K562 (cell line): ENCODE measurements around the gene CPLX1. TPM values are rescaled to one million over a fixed set of nuclear protein-coding genes. Genes with fewer than 3 reads are reported as not detected.

Experiments used
- ATAC-seq: fragments of 200-7000 bp; cut with Tn5 transposase; 3 replicates; pipeline ENCODE4 v1.9.1; 2020; ENCODE audit warnings: moderate library complexity
- BruUV-seq: library from RNA; stranded (reverse); fragments of 400-500 nt; replicated peaks from 2 replicates; lab custom pipeline; 2021; lab: Mats Ljungman, UMichigan
- CTCF ChIA-PET: fragments of 300-600 bp; formaldehyde crosslinking; extraction: SDS; loops from one replicate; lab custom pipeline; 2021; ENCODE audit warnings: low intra/inter-chr PET ratio; lab: Yijun Ruan, JAX
- POLR2A ChIA-PET: fragments of 300-600, 350-650 bp; sonication (Branson Sonifier 250); formaldehyde crosslinking; extraction: SDS; loops from one replicate; lab custom pipeline; 2021; ENCODE audit warnings: antibody characterized with exemption, inconsistent platforms; lab: Yijun Ruan, JAX
- DNase-seq, 4 experiments: peaks; one replicate each; pipeline versions ENCODE4 v3.0.0 to v3.0.0-alpha.2; 2011 to 2018; ENCODE audit warnings: low spot score in 3 of 4, mixed read lengths in 3 of 4; ENCODE audit errors: extremely low read depth in 1 of 4
- FAIRE-seq: peaks from 2 replicates; lab custom pipeline; 2011; peaks lifted over from hg19 to GRCh38; lab: Jason Lieb, UNC
- H2AFZ ChIP-seq: 2 replicates; pipeline ENCODE4 v1.6.0; 2011; ENCODE audit warnings: low read depth, low read length, control low read depth, inconsistent platforms
- H3K27ac ChIP-seq: fragments of 200-600 bp; 3 replicates; pipeline ENCODE4 v1.8.0; 2011; ENCODE audit warnings: low read depth, mild to moderate bottlenecking, control low read depth, inconsistent platforms, low read length, moderate library complexity, mixed read lengths; ENCODE audit errors: extremely low read depth
- H3K27me3 ChIP-seq, 2 experiments: fragments of 300-600 bp in 1 of 2; 2 replicates in 1 of 2; 3 replicates in 1 of 2; pipeline versions ENCODE4 v1.6.0 to v1.8.0; 2011; ENCODE audit warnings: inconsistent platforms in 2 of 2, low read length in 2 of 2, mild to moderate bottlenecking in 1 of 2, mixed read lengths in 1 of 2, moderate library complexity in 1 of 2; ENCODE audit not compliant: control insufficient read depth in 2 of 2, insufficient read depth in 2 of 2
- H3K36me3 ChIP-seq: fragments of 300-600 bp; 3 replicates; pipeline ENCODE4 v1.8.0; 2011; ENCODE audit warnings: mild to moderate bottlenecking, low read length, inconsistent platforms; ENCODE audit not compliant: control insufficient read depth, insufficient read depth
- H3K4me1 ChIP-seq, 2 experiments: fragments of 200-600 bp in 1 of 2; replicated peaks in 1 of 2; 2 replicates in 1 of 2; 3 replicates in 1 of 2; pipeline versions ENCODE4 v1.5.1 to v1.8.0; 2011; ENCODE audit warnings: inconsistent platforms in 2 of 2, low read length in 2 of 2, mild to moderate bottlenecking in 1 of 2, mixed read lengths in 1 of 2, moderate library complexity in 1 of 2; ENCODE audit not compliant: control insufficient read depth in 2 of 2, insufficient read depth in 2 of 2
- H3K4me2 ChIP-seq: 2 replicates; pipeline ENCODE4 v1.6.1; 2011; ENCODE audit warnings: low read length, control low read depth, inconsistent platforms, mixed read lengths; ENCODE audit not compliant: insufficient read depth
- H3K4me3 ChIP-seq: fragments of 200-600 bp; sonication (generic), shearing (Covaris generic); 2 replicates; pipeline ENCODE4 v1.5.1; 2016; ENCODE audit warnings: control low read depth, inconsistent platforms
- H3K79me2 ChIP-seq: fragments of 200-600 bp; 3 replicates; pipeline ENCODE4 v1.8.0; 2011; ENCODE audit warnings: low read length, inconsistent platforms; ENCODE audit not compliant: control insufficient read depth, insufficient read depth
- H3K9ac ChIP-seq, 2 experiments: 2 replicates each; pipeline versions ENCODE4 v1.6.0 to v1.6.1; 2011; ENCODE audit warnings: low read depth in 2 of 2, low read length in 2 of 2, control low read depth in 1 of 2, inconsistent platforms in 1 of 2, mild to moderate bottlenecking in 1 of 2, mixed read lengths in 1 of 2; ENCODE audit not compliant: insufficient read depth in 1 of 2
- H3K9me1 ChIP-seq: one replicate; pipeline ENCODE4 v1.6.0; 2011; ENCODE audit warnings: inconsistent platforms, mild to moderate bottlenecking, low read length, moderate library complexity; ENCODE audit not compliant: control insufficient read depth, insufficient read depth
- H3K9me3 ChIP-seq: replicated peaks from 2 replicates; pipeline ENCODE4 v1.5.1; 2011; ENCODE audit warnings: low read depth, low read length, inconsistent platforms; ENCODE audit not compliant: control insufficient read depth, insufficient read depth
- H4K20me1 ChIP-seq: replicated peaks from 2 replicates; pipeline ENCODE4 v1.6.1; 2011; ENCODE audit warnings: low read length, inconsistent platforms, mixed read lengths; ENCODE audit not compliant: control insufficient read depth, insufficient read depth
- BRD4 ChIP-seq: fragments of 200-600 bp; sonication (generic); IDR thresholded peaks from 2 replicates; pipeline ENCODE4 v1.6.1; 2017; ENCODE audit warnings: inconsistent platforms
- HEY1 ChIP-seq: fragments of 250-450 bp; sonication (Bioruptor Pico); IDR thresholded peaks from 2 replicates; pipeline ENCODE4 v1.5.0; 2020; ENCODE audit warnings: mild to moderate bottlenecking, moderate library complexity, borderline replicate concordance
- LCOR ChIP-seq: sonication (generic); formaldehyde crosslinking; IDR thresholded peaks from 2 replicates; pipeline ENCODE4 v1.8.0; 2022; ENCODE audit warnings: mild to moderate bottlenecking, missing genetic modification reagents
- NFRKB ChIP-seq: fragments of 450-650 bp; IDR thresholded peaks from 2 replicates; pipeline ENCODE4 v1.6.1; 2016; ENCODE audit warnings: low read depth
- RBFOX2 ChIP-seq: fragments of 200-400 bp; formaldehyde crosslinking; IDR thresholded peaks from 2 replicates; pipeline ENCODE4 v1.6.1; 2017; ENCODE audit warnings: low read depth, mild to moderate bottlenecking, low read length, moderate library complexity
- ZFPM2 ChIP-seq: fragments of 250-450 bp; sonication (Bioruptor Pico); IDR thresholded peaks from 2 replicates; pipeline ENCODE4 v1.5.1; 2022; ENCODE audit warnings: mild to moderate bottlenecking
- WGBS: fragments of 100-300 bp; shearing (Covaris generic); methylation state at CpG from one replicate; pipeline ENCODE4 v1.1.6; 2016; ENCODE audit warnings: low coverage, mixed read lengths; ENCODE audit not compliant: insufficient coverage; ENCODE audit errors: missing lambda C conversion rate; 5-methylcytosine and 5-hydroxymethylcytosine counted together
- in situ Hi-C: fragments of 300-500 bp; cut with MboI; formaldehyde crosslinking; loops from 4 replicates; pipeline ENCODE4 v1.15.0; 2018; ENCODE audit warnings: inconsistent platforms, mixed read lengths
- intact Hi-C: fragments of 100-400 bp; cut with micrococcal nuclease; formaldehyde crosslinking; loops from 2 replicates; pipeline ENCODE4 v1.14.2; 2022
- polyA plus RNA-seq, 8 experiments: library from polyadenylated mRNA; depleted of rRNA in 4 of 8; stranded (reverse) in 5 of 8; unstranded in 3 of 8; fragments of >200 nt; fragmentation: Nextera tagmentation in 2 of 8; fragmentation: Illumina TruSeq in 1 of 8; extraction: Ambion mirVana in 2 of 8; extraction: Trizol in 1 of 8; gene quantifications; 2 replicates each; pipeline versions ENCODE4 v1.2.1 to v1.2.3, GENCODE V29; 2011 to 2014; ENCODE audit warnings: inconsistent platforms in 1 of 8, missing spikeins in 1 of 8
- total RNA-seq, 7 experiments: library from RNA; depleted of rRNA in 6 of 7; stranded (reverse); fragments of >200 nt in 6 of 7; fragmentation: Illumina TruSeq in 2 of 7; extraction: Trizol in 2 of 7; gene quantifications; 2 replicates each; pipeline versions ENCODE4 v1.2.1 to v1.2.3, GENCODE V29; 2011 to 2021; ENCODE audit warnings: low replicate concordance in 1 of 7
- TF ChIP-seq, protein P1 (sequence below): fragments of 450-650 bp; formaldehyde crosslinking; IDR thresholded peaks from 2 replicates; pipeline ENCODE4 v1.4.0; 2022; ENCODE audit warnings: missing genetic modification characterization
- TF ChIP-seq, protein P2 (sequence below): fragments of 250-450 bp; sonication (Bioruptor Pico); IDR thresholded peaks from 2 replicates; pipeline ENCODE4 v1.4.0; 2020; ENCODE audit warnings: mild to moderate bottlenecking, moderate library complexity

CPLX1 gene
- total and polyA plus RNA-seq, 9 of the 15 experiments (the other 6 are each of a cell fraction or from before 2014, with no cell fraction given) = 0.03 to 3.3 (median 0.17) TPM; not detected in 2

DNA sequence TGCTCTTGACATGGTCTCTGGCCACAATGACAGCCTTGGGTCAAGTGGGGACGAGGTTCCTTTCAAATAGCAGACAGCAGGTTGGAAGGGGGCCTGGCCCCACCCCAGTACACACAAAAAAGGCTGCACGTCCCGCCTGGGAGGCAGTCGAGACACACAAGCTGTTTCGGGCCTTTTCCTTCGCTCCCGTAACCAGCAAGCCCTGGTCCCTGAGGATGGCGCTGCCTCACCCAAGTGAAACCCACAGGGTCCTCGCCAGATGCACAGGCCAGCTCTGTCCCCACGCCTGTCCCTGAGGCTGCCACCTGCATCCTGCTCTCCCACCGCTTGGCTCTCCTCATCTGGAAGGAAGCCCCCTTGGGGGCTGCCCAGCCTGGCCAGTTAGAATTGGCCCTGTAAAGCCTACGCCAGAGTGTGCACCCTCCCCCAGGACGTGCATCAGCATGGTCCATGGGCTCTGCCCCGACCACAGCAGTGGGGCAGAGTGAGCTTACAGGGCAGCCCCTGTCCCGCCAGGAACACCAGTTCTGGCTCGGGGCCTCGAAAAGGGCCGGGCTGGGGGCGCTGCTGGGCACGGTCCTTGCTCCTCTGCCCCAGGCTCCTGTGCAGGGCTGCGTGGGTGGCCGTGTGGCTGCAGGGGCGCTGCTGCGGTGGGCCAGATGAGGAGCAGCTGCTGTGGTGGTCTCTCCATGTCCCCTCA is 2.0 kb downstream of the CPLX1 start:
- no peaks in the 10 kb centered on the region for H3K9me3 ChIP-seq
- in situ Hi-C loops = no loop called here
- no TSS peak for BruUV-seq
- no peaks in the 10 kb centered on the region for H3K79me2 ChIP-seq
- no peak for DNase-seq
- no peak for FAIRE-seq
- 33% methylated on average over 20 of the region's 24 CpGs for WGBS
- ATAC-seq = no peak
- H3K4me3 ChIP-seq = no peak overlapping the region
- CTCF ChIA-PET = no interaction called here
- TF ChIP-seq NFRKB (no peak), LCOR (CRISPR knock-in tag) (no peak), HEY1 (CRISPR knock-in tag) (no peak), RBFOX2 (0 out of 2 replicates have a peak, but pooled peaks have one; percentile 4)
- no peaks in the 10 kb centered on the region for H3K36me3 ChIP-seq
- no peaks in the 10 kb centered on the region for H3K9me1 ChIP-seq
- no peak overlapping the region for H3K27ac ChIP-seq
- no peaks in the 10 kb centered on the region; the same call in 1 of the 2 replicates for H4K20me1 ChIP-seq
- POLR2A ChIA-PET = no interaction called here
- intact Hi-C loops = no loop called here
- H3K4me2 ChIP-seq = no peak overlapping the region
- H3K4me1 ChIP-seq = peaks cover 0 to 57% of the 10 kb centered on the region in 2 experiments; a peak in 3 of 5 replicates
- no peak overlapping the region for H2AFZ ChIP-seq
- H3K27me3 ChIP-seq = peaks cover 13 to 69% of the 10 kb centered on the region in 2 experiments; a peak in 4 of 5 replicates
- H3K9ac ChIP-seq = no peak overlapping the region

DNA sequence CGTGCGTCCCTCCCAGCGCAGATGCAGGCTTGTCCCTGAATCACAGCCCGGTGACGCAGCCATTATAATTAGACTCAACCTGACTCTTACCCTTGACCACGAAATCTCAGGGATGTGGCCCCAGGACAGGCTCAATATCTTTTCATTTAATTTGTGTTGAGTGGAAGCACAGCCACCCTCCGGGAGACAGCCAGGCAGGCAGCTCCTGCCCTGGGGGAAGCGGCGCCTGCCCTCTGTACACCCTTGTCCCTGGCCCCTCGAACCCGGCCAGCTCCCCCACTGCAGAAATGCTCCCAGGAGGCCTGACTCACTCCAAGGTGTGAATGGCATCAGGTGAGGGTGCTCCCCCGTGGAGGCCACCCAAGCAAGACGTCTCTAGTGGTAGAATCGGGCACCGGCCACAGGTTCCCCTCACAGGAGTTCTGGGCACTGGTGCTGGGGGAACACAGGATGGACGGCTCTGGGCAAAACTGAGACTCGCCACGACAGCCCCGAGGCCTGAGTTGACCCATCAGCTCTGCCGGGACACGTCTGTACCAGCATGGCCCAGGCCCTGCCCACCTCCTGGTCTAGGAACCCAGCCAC is 2.7 kb downstream of the CPLX1 start:
- no peaks in the 10 kb centered on the region for H3K36me3 ChIP-seq
- H3K4me3 ChIP-seq = no peak overlapping the region
- no peak overlapping the region for H3K9ac ChIP-seq
- no peak overlapping the region for H2AFZ ChIP-seq
- FAIRE-seq (no peak), ATAC-seq (no peak), DNase-seq (no peak)
- no peaks in the 10 kb centered on the region for H3K9me3 ChIP-seq
- BruUV-seq = no TSS peak
- ChIA-PET POLR2A (no interaction called here), CTCF (no interaction called here)
- H3K79me2 ChIP-seq = no peaks in the 10 kb centered on the region
- no peaks in the 10 kb centered on the region for H3K9me1 ChIP-seq
- peaks cover 0 to 52% of the 10 kb centered on the region in 2 experiments; a peak in 3 of 5 replicates for H3K4me1 ChIP-seq
- in situ Hi-C loops (no loop called here), intact Hi-C loops (no loop called here)
- WGBS = 30% methylated on average over 20 of the region's 21 CpGs
- H3K27me3 ChIP-seq = peaks cover 17 to 69% of the 10 kb centered on the region in 2 experiments; a peak in 3 of 5 replicates
- H4K20me1 ChIP-seq = no peaks in the 10 kb centered on the region; the same call in 1 of the 2 replicates
- no peak overlapping the region for H3K27ac ChIP-seq
- H3K4me2 ChIP-seq = no peak overlapping the region
- TF ChIP-seq BRD4 (no peak), ZFPM2 (CRISPR knock-in tag) (no peak)
- TF ChIP-seq, protein P1, sequence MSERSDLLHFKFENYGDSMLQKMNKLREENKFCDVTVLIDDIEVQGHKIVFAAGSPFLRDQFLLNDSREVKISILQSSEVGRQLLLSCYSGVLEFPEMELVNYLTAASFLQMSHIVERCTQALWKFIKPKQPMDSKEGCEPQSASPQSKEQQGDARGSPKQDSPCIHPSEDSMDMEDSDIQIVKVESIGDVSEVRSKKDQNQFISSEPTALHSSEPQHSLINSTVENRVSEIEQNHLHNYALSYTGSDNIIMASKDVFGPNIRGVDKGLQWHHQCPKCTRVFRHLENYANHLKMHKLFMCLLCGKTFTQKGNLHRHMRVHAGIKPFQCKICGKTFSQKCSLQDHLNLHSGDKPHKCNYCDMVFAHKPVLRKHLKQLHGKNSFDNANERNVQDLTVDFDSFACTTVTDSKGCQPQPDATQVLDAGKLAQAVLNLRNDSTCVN (CRISPR knock-in tag) = no peak
- TF ChIP-seq, protein P2, sequence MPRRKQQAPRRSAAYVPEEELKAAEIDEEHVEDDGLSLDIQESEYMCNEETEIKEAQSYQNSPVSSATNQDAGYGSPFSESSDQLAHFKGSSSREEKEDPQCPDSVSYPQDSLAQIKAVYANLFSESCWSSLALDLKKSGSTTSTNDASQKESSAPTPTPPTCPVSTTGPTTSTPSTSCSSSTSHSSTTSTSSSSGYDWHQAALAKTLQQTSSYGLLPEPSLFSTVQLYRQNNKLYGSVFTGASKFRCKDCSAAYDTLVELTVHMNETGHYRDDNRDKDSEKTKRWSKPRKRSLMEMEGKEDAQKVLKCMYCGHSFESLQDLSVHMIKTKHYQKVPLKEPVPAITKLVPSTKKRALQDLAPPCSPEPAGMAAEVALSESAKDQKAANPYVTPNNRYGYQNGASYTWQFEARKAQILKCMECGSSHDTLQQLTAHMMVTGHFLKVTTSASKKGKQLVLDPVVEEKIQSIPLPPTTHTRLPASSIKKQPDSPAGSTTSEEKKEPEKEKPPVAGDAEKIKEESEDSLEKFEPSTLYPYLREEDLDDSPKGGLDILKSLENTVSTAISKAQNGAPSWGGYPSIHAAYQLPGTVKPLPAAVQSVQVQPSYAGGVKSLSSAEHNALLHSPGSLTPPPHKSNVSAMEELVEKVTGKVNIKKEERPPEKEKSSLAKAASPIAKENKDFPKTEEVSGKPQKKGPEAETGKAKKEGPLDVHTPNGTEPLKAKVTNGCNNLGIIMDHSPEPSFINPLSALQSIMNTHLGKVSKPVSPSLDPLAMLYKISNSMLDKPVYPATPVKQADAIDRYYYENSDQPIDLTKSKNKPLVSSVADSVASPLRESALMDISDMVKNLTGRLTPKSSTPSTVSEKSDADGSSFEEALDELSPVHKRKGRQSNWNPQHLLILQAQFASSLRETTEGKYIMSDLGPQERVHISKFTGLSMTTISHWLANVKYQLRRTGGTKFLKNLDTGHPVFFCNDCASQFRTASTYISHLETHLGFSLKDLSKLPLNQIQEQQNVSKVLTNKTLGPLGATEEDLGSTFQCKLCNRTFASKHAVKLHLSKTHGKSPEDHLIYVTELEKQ (CRISPR knock-in tag) = no peak
